LNCAP (cell line): ENCODE measurements around the gene PRKAR1B.

Source experiments
- CTCF ChIP-seq: fragments of 450-650 bp; IDR thresholded peaks from 2 replicates; pipeline ENCODE4 v1.5.1; 2017; ENCODE audit warnings: mild to moderate bottlenecking

The PRKAR1B gene

GRCh38 chr7:683526-684205 is 43.4 kb downstream of the PRKAR1B start:
- no peak for TF ChIP-seq CTCF

GRCh38 chr7:682810-683209 is 44.3 kb downstream of the PRKAR1B start:
- TF ChIP-seq CTCF, result no peak

GRCh38 chr7:681551-682307 is 45.4 kb downstream of the PRKAR1B start:
- no peak for TF ChIP-seq CTCF

- no peak for TF ChIP-seq CTCF
These were observed 46.5 kb downstream of the PRKAR1B start for GRCh38 chr7:680411-681127.

GRCh38 chr7:676972-677385 is 50.1 kb downstream of the PRKAR1B start:
- TF ChIP-seq CTCF, result no peak

- TF ChIP-seq CTCF, result no peak
These were observed 50.7 kb downstream of the PRKAR1B start for GRCh38 chr7:676246-676971.
